OCI-LY1 (cell line): ENCODE results near the gene UCHL5.

ENCODE experiments used
- CTCF ChIP-seq: fragments of 200-600 bp; sonication (generic), shearing (Covaris generic); IDR thresholded peaks from 2 replicates; pipeline ENCODE4 v1.5.1; 2017; ENCODE audit warnings: mild to moderate bottlenecking, antibody characterized with exemption, low read length, moderate library complexity, mixed read lengths
- EZH2 ChIP-seq: fragments of 200-600 bp; sonication (generic), shearing (Covaris generic); IDR thresholded peaks from 2 replicates; pipeline ENCODE4 v1.8.0; 2017; ENCODE audit warnings: borderline replicate concordance, mixed run types, mild to moderate bottlenecking, antibody characterized with exemption, low read length, moderate library complexity, mixed read lengths

- TF ChIP-seq CTCF (no peak), EZH2 (no peak)
Observed at GRCh38 chr1:193054169-193054675, 4.9 kb downstream of the UCHL5 start.
